ENCODE measurements around the gene DLGAP4.
"Not testable (repeated sequence)": the region's sequence is repeated elsewhere in the genome, so short reads cannot be mapped to it uniquely, and the experiment has no call there.

The DLGAP4 gene

DNA sequence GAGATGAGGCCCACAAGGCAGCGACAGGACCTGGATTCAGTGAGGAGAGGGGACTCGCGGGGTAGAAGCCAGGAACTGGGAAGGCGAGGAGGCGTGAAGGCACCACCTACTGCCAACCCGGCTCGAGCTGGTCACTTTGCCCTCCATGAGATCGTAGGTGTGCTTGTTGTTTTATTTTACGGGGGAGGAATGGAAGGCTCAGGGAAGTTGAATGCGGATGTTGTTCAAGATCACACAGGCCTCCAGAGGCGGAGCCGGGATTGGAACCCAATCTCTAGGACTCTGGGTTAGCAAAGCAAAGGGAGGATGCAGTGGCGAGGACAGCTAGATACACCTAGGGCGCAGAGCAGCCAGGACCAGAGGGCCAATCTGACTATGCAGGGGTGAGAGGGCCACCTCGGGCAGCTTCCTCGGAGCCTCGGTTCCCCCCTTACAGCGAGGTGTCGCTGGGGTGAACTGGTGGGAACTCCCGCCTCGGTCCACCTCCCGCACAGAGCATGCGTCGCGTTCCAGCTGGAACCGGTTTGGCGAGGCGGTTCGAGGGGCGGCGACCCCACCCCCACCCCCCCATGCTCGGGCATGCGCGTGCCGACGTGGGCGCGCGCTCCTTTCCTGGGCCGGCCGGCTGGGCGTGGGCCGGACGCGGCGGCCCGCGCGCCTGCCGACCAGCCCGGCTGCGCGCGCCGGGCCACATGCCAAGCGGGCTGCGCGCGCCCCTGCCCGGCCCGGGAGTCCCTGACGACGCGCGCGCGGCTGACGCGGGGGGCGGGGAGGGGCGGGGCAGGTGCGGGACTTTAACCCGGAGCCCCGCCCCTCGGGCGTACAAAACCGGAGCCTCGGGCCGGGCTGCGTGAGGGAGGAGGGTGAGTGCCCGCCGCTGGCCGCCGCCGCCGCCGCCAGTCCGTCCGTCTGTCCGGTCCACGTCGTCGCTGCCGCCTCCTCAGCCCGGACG lies 154.8 kb downstream of the DLGAP4 start:
- DNase-seq, result peak; percentile 75 to 95 (median 92)

DNA sequence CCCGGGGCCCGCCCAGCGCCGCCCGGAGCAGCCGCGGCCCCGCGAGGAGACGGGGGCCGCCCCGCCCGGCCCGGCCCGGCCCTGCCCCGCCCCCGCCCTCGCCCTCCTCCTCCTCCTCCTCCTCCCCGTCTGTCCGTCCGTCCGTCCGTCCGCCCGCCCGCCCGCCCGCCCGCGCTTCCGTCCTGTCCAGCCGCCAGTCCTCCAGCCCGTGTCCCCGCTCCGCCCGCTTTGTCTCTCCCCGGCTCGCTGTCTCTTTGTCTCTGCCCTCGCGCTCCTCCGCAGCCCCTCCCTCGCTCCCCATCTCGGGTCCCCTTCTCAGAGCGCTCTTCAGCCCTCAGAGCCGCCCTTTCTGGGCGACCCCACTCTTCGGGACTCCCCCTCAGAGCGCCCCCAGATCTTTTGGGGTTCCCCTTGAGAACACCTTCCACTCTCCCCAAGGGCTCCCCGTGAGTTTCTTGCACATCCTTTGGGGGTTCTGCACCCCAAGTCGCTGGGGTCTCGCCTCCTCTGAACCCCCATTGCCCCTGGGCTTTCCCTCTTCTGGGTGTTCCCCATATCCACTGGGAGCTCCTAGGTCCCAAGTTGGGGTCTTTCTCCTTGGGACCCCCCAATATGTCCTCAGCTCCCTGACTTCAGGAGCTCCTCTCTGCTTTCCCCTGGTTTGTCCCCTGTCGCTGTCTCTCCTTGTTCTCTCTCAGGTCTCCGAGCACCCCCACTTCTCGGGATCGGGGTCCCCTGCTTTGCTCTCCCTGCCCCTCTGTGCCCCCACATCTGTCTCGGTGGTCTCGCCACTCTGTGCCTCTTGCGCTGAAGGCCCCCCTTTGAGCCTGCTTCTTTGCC lies 155.7 kb downstream of the DLGAP4 start:
- peak; percentile 14 to 56 (median 48) for DNase-seq

DNA sequence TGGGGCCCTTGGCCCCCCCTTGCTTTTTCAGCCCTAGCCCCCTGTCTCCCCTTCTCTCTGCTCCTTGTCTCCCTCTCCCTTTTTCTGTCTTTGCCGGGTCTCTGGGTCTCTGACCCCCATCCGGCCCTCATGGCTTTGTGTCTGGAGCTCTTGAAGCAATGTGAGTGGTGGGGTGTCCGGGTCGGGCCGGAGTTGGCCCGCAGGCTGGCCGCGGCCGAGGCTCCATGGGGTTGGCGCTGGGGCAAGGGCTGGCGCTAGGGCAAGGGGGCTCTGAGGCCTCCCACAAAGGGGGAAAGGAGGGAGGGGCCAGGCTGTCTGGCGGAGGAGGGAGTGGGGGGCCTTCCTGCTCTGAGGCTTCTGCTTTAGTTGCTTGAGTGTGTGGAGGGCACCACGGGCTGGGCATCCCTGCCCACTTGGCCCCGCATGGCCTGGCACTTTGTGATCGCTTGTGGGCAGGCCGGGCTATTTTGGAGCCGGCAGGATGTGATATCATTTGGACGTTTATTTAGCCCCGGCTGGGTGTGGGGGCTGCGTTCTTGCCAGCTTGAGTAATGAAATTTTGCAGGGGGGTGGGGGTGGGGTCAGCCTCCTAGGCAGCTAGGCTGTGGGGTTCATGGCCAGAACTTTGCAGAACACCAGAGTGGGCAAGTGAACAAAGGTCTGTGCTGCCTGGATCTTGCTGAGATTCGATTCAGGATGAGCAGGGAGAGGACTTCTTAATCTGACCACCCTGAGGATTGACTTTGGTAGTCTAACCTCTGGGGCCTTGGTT lies 156.5 kb downstream of the DLGAP4 start:
- peak in 2 of 6 experiments; percentile 13 to 21 for DNase-seq

DNA sequence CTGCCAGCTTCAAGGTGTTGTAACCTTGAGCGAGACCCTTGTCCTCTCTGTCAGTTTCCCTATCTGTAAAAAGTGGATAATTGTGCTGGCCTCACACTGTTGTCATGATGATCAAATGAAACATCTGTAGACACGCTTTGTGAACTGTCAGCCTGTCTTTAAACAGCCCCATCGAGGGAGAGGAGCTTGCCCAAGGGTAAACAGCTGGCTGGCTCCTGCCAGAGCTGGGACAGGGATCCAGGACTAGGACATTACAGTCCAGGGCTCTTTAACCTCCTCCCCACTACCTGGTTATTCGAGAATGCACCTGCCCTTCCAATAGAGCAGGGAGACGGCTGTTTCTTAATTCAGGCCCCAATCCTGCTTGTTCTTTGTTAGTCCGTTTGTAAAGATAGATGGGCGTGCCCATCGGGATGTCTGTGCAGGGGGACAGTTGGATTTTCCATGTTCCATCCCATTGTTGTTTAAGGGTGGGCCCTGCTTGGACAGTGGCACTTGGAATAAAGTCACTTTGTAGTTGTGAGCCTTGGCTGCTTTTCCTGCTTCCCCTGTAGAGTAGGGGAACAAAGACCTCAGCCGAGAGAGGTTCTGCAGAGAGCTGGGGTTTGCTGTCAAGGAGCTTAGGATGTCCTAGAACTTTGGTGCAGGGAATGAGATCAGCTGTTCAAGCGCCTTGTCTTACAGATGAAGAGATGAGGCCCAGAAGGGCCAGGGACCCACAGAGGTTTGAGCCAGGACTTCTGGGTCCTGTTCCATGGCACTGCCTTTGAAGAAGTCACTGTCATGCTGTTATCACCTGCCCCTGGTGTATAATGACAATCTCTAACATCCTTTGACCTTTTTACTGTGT lies 157.3 kb downstream of the DLGAP4 start:
- no peak for DNase-seq

DNA sequence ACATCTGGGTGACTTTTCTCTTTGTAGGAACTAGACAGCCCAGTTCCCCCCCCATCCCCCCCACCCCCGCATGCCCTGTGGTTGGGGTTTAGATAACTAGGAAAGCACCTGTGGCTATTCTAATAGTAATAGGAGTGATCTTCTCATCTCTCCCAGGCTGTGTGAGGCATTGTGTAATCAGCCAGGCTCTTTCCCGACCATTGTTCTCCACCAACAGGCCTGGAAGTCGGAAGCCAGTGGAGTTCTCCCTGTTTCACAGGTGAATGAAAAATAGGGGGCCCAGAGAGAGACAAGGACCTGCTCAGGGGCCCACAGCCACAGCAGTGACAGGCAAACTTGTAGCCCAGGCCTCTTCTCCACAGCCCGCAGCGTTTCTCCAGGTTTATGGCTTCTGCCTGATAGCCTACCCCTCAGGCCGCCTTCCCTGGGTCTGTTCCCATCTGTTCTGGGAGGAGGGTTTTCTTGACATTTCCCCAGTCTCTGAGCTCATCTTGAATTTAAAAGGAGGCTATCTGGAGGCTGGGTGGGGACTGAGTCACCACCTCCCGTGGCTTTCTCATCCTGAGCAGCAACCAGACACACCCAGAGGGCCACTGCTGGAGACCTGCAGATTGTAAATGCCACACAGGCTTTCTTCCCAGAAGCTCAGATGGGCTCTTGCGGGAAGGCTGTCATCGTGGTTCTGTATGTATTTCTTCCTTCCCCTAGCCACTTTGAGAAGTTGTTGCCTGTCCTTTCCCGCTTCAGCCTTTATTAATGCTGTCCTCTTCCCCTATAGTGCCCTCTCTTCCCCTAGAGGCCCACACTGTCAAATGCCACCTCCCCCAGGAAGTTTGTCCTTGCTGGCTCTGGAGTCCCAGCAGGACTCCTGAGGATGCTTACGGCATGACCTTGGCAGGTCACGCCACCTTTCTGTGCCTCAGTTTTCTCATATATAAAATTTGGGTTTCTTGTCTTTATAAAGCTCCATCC lies 159.3 kb downstream of the DLGAP4 start:
- DNase-seq, result no peak

DNA sequence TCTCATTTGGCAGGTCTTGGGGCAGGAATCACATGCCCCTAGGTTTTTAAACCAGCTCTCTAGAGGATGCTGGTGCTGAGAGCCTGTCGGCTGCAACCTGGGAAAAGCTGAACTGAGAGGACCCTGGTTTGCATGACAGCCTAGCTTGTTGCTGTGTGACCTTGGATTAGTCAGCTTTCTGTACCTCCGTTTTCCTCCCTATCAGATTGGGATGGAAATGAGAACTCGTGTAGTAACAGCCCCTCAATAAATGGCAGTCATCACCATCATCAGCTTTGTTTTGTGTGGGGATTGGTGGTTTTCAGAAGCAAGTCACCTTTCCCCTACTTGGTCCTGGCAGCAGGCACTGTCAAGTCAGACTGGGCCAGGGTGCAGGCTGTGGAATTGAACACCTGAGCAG lies 159.9 kb downstream of the DLGAP4 start:
- DNase-seq, result no peak

DNA sequence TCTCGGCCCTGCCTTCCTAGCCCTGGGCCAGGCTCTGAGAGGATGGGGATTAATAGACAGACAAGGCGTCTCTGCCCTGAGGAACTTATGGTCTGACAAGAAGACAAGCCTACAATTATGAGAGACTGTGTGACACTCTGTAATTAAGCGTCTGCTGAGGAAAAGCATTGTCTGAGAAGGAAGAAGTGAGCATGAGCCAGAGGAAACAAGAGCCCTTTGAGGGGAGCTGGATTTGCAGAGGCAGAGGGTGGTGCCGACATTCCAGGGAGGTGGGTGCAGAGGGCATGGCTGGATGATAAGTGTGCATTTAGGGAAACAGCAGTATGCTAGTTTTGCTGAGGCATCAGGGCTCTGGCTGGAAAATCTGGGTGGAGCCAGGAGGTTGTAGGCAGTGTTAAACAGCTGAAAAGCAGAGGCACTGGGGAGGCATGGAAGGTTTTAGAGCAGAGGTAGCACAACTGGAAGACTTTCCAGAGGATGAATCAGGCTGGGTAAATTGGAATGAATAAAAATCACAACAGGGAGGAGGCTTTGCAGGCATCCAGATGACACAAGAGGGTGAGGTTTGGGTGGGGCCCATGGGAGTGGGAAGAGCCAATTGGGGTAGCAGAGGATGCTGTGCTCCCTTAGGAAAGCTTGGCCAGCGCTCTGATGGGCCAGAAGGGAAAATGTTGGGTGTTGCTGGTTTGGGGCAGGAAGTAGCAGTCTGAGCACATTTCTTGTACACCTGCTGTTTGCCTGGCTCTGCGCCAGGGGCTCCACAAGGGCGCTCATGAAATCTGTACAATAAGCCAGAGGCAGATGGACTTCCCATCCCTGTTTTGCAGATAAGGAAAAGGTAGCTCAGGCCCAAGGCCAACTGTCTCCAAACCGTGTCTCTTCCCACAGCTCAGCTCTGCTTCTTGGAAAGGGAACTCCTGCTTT lies 161.2 kb downstream of the DLGAP4 start:
- DNase-seq, result peak; percentile 22 to 61 (median 38)

DNA sequence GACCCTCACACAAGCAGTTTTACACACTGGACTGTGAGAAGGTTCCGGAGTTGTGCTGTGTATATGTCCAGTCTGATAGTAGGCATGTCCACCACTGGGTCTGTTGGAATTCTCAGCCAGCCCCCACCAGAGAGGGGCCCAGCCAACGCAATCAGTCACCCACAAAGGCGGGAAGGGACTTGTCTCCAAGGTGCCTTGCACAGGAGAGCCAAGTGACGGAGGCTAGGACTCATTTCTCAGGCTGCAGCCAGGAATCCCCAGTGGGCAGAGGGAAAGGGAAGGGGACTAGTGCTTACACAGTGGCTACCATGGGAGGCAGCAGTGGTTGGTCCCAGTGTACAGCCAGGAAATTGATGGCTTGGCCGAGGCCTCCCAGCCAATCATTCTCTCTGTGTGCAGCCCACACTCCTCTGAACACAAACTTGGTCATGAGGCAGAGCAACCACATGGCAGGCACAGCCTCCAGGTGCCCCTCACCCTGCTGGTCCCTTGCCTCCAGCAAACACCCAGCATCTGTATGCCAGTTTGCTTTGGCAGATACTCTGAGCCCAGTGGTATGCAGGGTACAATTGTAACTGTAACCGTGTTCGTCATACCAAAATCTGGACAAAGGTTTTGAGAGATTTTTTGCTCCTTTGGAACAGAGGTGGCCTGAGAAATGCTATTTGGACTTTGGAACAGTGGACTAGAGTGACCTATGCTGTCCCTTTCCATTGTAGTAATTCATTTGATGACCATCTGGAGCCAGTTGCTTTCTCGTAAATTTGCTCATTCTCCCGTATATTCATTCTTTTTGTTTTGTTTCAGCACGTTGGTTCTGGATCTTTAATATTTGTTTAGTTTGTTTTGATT lies 162.2 kb downstream of the DLGAP4 start:
- DNase-seq, result no peak

DNA sequence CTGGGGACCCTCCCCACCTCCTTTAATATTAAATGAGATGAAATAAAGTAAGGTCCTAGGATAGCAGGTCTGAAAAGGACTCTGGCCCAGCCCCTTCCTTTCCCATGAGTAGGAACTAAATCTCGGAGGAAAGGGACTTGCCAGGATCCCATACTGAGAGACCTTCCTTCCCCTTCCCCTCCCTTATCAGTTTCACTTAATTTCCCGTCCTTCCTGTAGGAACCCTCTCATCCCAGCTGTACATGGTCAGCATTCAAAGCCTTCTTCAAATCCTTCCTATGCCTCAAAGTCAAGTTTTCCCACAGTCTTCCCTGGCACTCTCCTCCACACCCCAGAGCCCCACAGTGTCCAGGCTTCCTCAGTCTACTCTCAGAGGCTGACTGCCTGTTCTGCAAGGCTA lies 163.8 kb downstream of the DLGAP4 start:
- no peak for DNase-seq

DNA sequence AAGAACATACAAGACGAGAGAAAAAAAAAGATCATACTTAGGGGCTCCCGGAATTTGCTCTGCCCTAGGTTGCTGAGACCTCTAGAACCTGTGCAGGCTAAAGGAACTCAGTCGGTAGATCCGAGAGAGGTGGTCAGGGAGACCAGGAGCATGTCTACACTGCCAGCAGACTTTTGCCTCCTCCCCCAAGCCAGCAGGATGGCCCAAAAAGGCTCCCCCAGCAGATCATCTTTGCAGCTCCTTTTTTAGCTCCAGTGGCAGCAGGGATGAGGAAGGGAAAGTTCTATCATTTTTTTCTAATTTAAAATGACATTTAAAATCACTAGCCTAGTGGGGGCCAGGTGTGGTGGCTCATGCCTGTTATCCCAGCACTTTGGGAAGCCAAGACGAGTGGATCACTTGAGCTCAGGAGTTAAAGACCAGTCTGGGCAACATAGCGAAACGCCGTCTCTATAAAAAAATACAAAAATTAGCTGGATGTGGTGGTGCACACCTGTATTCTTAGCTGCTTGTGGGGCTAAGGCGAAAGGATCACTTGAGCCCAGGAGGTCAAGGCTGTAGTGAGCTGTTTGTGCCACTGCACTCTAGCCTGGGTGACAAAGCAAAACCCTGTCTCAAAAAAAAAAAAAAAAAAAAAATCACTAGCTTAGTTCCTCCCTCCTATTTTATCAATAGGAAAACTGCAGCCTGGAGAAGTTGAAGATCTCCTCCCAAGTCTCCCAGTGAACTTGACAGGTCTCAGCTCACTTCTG lies 165.9 kb downstream of the DLGAP4 start:
- DNase-seq, result no peak

DNA sequence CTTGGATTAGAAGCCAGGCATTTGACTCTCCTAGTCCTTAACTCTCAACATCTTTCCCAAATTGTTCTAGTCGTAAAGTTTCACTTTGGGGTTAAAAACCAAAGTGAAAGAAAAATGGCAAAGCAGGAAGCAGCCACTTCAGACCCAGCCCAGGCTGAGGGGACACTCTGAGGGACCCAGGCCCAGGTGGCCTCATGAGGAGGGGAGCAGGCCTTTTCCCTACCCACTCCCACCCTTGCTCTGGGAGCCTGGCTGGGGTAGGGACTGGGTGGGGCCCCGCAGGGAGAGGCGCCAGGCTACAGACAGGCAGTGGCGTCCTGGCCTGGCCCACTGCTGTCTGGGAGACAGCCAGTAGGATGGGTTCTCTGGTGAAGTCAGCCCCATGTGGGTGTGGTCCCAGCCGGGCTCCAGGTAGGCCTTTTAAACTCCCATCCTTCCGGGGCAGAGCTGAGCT lies 166.5 kb downstream of the DLGAP4 start:
- DNase-seq, result peak in 2 of 6 experiments; percentile 12 to 19

DNA sequence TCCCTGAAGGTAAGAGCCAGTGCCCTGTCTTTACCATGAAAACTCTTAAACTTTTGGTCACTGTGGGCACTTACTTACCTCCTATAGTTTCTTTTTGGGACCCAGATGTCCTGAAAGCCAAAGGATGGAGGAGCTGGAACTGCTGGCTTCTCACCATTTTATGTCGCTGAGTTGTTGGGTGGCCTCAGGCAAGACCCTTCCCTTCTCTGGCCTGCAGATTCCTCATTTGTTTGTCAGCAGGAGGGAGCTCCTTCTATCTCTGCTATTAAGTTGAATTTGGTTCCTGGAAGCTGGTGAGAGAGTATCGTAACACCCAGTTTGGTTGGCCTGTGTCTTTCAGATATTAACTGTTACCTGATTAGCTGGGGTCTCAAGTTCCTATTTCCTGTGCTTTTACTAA lies 167.0 kb downstream of the DLGAP4 start:
- DNase-seq, result no peak

DNA sequence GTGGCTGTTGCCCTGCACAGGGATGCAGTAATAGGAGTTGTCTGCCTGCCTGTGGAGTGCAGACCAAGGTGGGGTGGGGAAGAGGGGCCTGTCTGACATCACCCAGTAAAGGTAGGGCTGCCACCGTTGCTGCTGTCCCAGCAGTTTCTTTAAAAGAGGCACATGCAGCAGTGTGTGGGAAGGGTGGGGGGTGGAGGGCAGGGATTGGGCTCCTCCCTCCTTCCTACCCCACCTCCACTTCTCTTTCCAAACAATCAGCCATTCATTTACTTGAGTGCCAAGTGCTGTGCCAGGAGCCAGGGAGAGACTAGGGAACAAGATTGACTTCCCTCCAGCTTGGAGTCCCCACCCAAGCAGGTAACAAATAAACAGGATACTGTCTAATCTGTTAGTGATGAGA lies 168.4 kb downstream of the DLGAP4 start:
- DNase-seq, result no peak

DNA sequence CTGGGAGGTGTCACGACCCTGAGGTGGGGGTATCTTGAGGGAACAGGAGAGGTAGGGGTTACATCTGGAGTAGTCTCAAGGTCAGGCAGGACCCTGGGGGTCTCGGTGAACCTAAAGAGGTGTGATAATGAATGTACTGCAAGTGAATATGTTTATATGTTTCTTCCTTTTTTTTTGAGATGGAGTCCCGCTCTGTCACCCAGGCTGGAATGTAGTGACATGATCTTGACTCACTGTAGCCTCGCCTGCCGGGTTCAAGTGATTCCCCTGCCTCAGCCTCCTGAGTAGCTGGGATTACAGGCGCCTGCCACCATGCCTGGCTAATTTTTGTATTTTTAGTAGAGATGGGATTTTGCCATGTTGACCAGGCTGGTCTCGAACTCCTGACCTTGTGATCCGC lies 168.9 kb downstream of the DLGAP4 start:
- DNase-seq, result not testable (repeated sequence)

DNA sequence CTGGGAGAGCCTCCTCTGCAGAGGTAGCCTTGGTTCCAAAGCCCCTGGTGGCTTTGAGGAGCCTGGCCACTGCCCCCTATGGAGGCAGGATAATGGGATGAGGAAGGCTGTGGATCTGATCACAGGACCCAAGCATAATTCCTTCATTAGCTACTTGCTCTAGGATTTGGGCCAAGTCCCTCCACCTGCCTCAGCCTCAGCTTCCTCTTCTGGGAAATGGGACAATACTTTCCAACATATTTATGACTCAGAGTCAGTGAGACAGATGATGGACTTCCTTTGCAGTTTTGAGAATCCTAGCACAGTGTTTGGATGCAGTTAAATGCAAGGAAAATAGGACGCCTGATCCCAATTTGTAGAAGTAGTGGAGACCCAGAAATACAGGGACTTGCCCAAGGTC lies 171.3 kb downstream of the DLGAP4 start:
- no peak for DNase-seq

DNA sequence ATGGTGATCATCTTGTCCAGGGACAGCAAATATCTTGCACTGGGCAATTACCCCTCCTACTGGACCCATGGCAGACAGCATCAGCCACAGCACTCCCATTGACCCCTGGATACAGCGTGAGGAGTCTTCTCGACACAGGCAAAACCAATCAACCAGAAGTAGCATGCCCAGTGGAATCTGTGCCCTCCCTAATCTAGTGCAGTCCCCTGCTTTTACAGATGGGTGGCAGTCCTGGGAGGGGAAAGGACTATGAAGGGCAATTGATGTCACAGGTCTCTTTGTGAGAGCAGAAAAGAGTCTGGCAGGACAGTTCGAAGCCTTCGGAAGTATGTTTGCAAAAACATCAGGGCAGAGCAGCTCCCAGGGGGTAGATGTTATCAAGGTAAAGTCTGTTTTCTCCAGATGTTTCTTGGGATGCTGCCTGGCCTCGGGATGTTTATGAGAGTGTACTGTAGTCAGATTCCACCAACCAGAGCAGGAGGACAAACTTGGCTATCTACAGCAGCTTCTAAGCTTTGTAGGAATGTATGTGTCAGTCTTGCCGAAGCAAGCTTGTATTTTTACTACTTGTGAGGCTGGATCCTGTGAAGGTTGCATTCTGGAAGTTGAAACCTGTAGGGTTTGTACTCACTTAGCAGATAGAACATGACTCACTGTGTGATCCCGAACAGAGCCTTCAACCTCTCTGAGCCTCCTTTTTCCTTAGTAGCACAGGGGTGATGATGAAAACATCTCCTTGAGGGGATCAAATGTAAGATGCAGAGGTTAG lies 172.2 kb downstream of the DLGAP4 start:
- no peak for DNase-seq

DNA sequence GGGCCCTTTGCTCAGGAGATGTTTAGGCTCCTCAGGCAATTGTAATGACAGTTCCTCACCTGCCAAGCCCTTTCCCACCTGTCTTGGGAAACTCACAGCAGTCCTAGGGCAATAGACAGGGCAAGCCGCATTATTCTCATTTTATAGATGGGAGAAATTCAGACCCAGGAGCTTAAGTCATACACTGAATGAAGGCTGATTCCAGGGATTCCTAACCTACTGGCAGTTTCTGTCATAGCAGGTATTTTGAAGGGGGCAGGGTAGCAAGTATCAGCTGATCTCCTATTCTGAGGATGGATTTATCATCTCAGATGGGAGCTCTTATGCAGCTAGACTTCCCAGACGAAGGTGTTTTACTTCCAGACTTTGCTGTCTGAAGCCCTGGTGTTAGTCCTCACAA lies 173.8 kb downstream of the DLGAP4 start:
- no peak for DNase-seq
